SK-N-SH treated with all-trans-retinoic acid at 6 μM for 48 hours (cell line): ENCODE results near the gene MKX.

Experiments
- ZNF8 ChIP-seq: fragments of 450-650 bp; formaldehyde crosslinking; IDR thresholded peaks from 2 replicates; pipeline ENCODE4 v1.5.0; 2020; ENCODE audit warnings: mild to moderate bottlenecking, moderate library complexity
- TF ChIP-seq, protein P1 (sequence below): fragments of 250-450 bp; sonication (Bioruptor Pico); IDR thresholded peaks from 2 replicates; pipeline ENCODE4 v1.8.0; 2020; ENCODE audit warnings: mild to moderate bottlenecking, moderate library complexity, borderline replicate concordance

GRCh38 chr10:27743012-27743876 is 2.4 kb downstream of the MKX start:
- TF ChIP-seq, protein P1, sequence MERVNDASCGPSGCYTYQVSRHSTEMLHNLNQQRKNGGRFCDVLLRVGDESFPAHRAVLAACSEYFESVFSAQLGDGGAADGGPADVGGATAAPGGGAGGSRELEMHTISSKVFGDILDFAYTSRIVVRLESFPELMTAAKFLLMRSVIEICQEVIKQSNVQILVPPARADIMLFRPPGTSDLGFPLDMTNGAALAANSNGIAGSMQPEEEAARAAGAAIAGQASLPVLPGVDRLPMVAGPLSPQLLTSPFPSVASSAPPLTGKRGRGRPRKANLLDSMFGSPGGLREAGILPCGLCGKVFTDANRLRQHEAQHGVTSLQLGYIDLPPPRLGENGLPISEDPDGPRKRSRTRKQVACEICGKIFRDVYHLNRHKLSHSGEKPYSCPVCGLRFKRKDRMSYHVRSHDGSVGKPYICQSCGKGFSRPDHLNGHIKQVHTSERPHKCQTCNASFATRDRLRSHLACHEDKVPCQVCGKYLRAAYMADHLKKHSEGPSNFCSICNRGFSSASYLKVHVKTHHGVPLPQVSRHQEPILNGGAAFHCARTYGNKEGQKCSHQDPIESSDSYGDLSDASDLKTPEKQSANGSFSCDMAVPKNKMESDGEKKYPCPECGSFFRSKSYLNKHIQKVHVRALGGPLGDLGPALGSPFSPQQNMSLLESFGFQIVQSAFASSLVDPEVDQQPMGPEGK (CRISPR knock-in tag) = no peak
- TF ChIP-seq ZNF8 (CRISPR knock-in tag) = no peak
